IPS DF 6.9 (cell line): ENCODE data around the gene PTPRH.

Experiments
- DNase-seq: peaks from one replicate; pipeline ENCODE4 v3.0.0-alpha.2; 2013; ENCODE audit warnings: low read depth, low spot score
- H3K27ac ChIP-seq: one replicate; pipeline ENCODE4 v1.5.1; 2013; ENCODE audit warnings: low read length, control low read depth
- H3K27me3 ChIP-seq: 2 replicates; pipeline ENCODE4 v1.6.1; 2013; ENCODE audit warnings: mild to moderate bottlenecking, low read length; ENCODE audit not compliant: control insufficient read depth, insufficient read depth
- H3K36me3 ChIP-seq: 2 replicates; pipeline ENCODE4 v1.6.1; 2013; ENCODE audit warnings: low read length; ENCODE audit not compliant: control insufficient read depth, insufficient read depth
- H3K4me1 ChIP-seq: 2 replicates; pipeline ENCODE4 v1.6.1; 2013; ENCODE audit warnings: low read length; ENCODE audit not compliant: control insufficient read depth, insufficient read depth
- H3K4me3 ChIP-seq: 2 replicates; pipeline ENCODE4 v1.5.1; 2013; ENCODE audit warnings: mild to moderate bottlenecking, low read length
- H3K9me3 ChIP-seq: 2 replicates; pipeline ENCODE4 v1.6.1; 2013; ENCODE audit warnings: low read length, inconsistent platforms; ENCODE audit not compliant: control insufficient read depth, insufficient read depth
- WGBS: extraction: QIAGEN DNeasy Blood & Tissue Kit; methylation state at CpG from one replicate; pipeline ENCODE4 v1.1.7; 2013; ENCODE audit warnings: mixed read lengths, missing lambda C conversion rate; ENCODE audit not compliant: insufficient read length, insufficient coverage; 5-methylcytosine and 5-hydroxymethylcytosine counted together

PTPRH gene

GRCh38 chr19:55230780-55231179, 21.5 kb upstream of the PTPRH start:
- no peak overlapping the region for H3K27ac ChIP-seq
- no peaks in the 10 kb centered on the region for H3K4me1 ChIP-seq
- no peak for DNase-seq
- H3K9me3 ChIP-seq = no peaks in the 10 kb centered on the region
- no peaks in the 10 kb centered on the region for H3K27me3 ChIP-seq
- H3K4me3 ChIP-seq = no peak overlapping the region
- peaks cover 15% of the 10 kb centered on the region for H3K36me3 ChIP-seq
- WGBS = no CpG with 5 or more reads among the region's 13 CpGs

- no peak for DNase-seq
- Histone ChIP-seq H3K27ac (no peak overlapping the region), H3K4me3 (no peak overlapping the region), H3K9me3 (no peaks in the 10 kb centered on the region), H3K36me3 (peaks cover 15% of the 10 kb centered on the region), H3K4me1 (no peaks in the 10 kb centered on the region), H3K27me3 (no peaks in the 10 kb centered on the region)
- WGBS = no CpG with 5 or more reads among the region's 13 CpGs
Observed at GRCh38 chr19:55230329-55230728, 21.0 kb upstream of the PTPRH start.

GRCh38 chr19:55229789-55230182, 20.5 kb upstream of the PTPRH start:
- Histone ChIP-seq H3K27me3 (no peaks in the 10 kb centered on the region), H3K9me3 (no peaks in the 10 kb centered on the region), H3K27ac (no peak overlapping the region), H3K36me3 (peaks cover 15% of the 10 kb centered on the region), H3K4me1 (no peaks in the 10 kb centered on the region), H3K4me3 (no peak overlapping the region)
- DNase-seq = no peak
- WGBS = no CpG with 5 or more reads among the region's 17 CpGs

- H3K27ac ChIP-seq = no peak overlapping the region
- peaks cover 15% of the 10 kb centered on the region for H3K36me3 ChIP-seq
- no peak for DNase-seq
- no peaks in the 10 kb centered on the region for H3K27me3 ChIP-seq
- H3K4me1 ChIP-seq = no peaks in the 10 kb centered on the region
- no peaks in the 10 kb centered on the region for H3K9me3 ChIP-seq
- WGBS = no CpG with 5 or more reads among the region's 18 CpGs
- no peak overlapping the region for H3K4me3 ChIP-seq
Observed at GRCh38 chr19:55229145-55229788, 20.0 kb upstream of the PTPRH start.

- WGBS = no CpG with 5 or more reads among the region's 12 CpGs
- no peaks in the 10 kb centered on the region for H3K9me3 ChIP-seq
- H3K4me1 ChIP-seq = no peaks in the 10 kb centered on the region
- peaks cover 15% of the 10 kb centered on the region for H3K36me3 ChIP-seq
- no peak within 1 kb of the TSS for H3K27ac ChIP-seq
- no peak within 1 kb of the TSS; the same call in 1 of the 2 replicates for H3K4me3 ChIP-seq
- H3K27me3 ChIP-seq = no peaks in the 10 kb centered on the region
- no peak for DNase-seq
Observed at GRCh38 chr19:55228403-55229031, 19.2 kb upstream of the PTPRH start, which contains the start of gene TMEM86B. Gene TMEM86B, minus strand, starts transcription at chr19:55228763. Its CDS starts 22 bp downstream, at chr19:55228741.

GRCh38 chr19:55228015-55228391, 18.7 kb upstream of the PTPRH start:
- Histone ChIP-seq H3K27me3 (no peaks in the 10 kb centered on the region), H3K4me3 (no peak overlapping the region), H3K9me3 (no peaks in the 10 kb centered on the region), H3K27ac (no peak overlapping the region), H3K36me3 (peaks cover 15% of the 10 kb centered on the region), H3K4me1 (no peaks in the 10 kb centered on the region)
- no CpG with 5 or more reads among the region's 17 CpGs for WGBS
- DNase-seq = no peak

- DNase-seq = no peak
- no CpG with 5 or more reads among the region's 25 CpGs for WGBS
- Histone ChIP-seq H3K27ac (no peak overlapping the region), H3K36me3 (peaks cover 14% of the 10 kb centered on the region), H3K9me3 (no peaks in the 10 kb centered on the region), H3K27me3 (no peaks in the 10 kb centered on the region), H3K4me3 (no peak overlapping the region), H3K4me1 (no peaks in the 10 kb centered on the region)
Observed at GRCh38 chr19:55227241-55228014, 18.1 kb upstream of the PTPRH start.

GRCh38 chr19:55226788-55227187, 17.5 kb upstream of the PTPRH start:
- H3K27me3 ChIP-seq = no peaks in the 10 kb centered on the region
- no peak overlapping the region for H3K27ac ChIP-seq
- no peak for DNase-seq
- H3K36me3 ChIP-seq = peaks cover 8% of the 10 kb centered on the region
- H3K9me3 ChIP-seq = no peaks in the 10 kb centered on the region
- no CpG with 5 or more reads among the region's 18 CpGs for WGBS
- H3K4me1 ChIP-seq = no peaks in the 10 kb centered on the region
- no peak overlapping the region for H3K4me3 ChIP-seq

- Histone ChIP-seq H3K27ac (no peak overlapping the region), H3K4me3 (no peak overlapping the region), H3K27me3 (no peaks in the 10 kb centered on the region), H3K36me3 (peaks cover 7% of the 10 kb centered on the region), H3K9me3 (no peaks in the 10 kb centered on the region), H3K4me1 (no peaks in the 10 kb centered on the region)
- no CpG with 5 or more reads among the region's 9 CpGs for WGBS
- no peak for DNase-seq
Observed at GRCh38 chr19:55226273-55226672, 17.0 kb upstream of the PTPRH start.

GRCh38 chr19:55225415-55225958, 16.2 kb upstream of the PTPRH start:
- H3K4me3 ChIP-seq = no peak overlapping the region
- H3K36me3 ChIP-seq = peaks cover 4% of the 10 kb centered on the region; the same call in 1 of the 2 replicates
- no peaks in the 10 kb centered on the region for H3K9me3 ChIP-seq
- H3K27ac ChIP-seq = no peak overlapping the region
- no CpG with 5 or more reads among the region's 7 CpGs for WGBS
- no peaks in the 10 kb centered on the region for H3K27me3 ChIP-seq
- no peak for DNase-seq
- no peaks in the 10 kb centered on the region for H3K4me1 ChIP-seq
